RWPE2 (cell line): ENCODE data around the gene NFAM1.
A peak's percentile ranks its signal among the peaks of the same experiment; 100 is the strongest.

ENCODE experiments used
- ATAC-seq: fragments of 200-7000 bp; cut with Tn5 transposase; 3 replicates; pipeline ENCODE4 v1.9.1; 2021; ENCODE audit warnings: low read depth
- DNase-seq: peaks from one replicate; pipeline ENCODE4 v3.0.0-alpha.2; 2020; ENCODE audit warnings: low spot score
- H3K27ac ChIP-seq: fragments of 450-650 bp; 2 replicates; pipeline ENCODE4 v1.5.1; 2017; ENCODE audit warnings: mild to moderate bottlenecking; ENCODE audit not compliant: poor library complexity, severe bottlenecking
- H3K27me3 ChIP-seq: fragments of 250-450 bp; sonication (Bioruptor Pico); 2 replicates; pipeline ENCODE4 v1.5.1; 2021; ENCODE audit warnings: mild to moderate bottlenecking, moderate library complexity; ENCODE audit not compliant: insufficient read depth, poor library complexity, severe bottlenecking
- H3K36me3 ChIP-seq: fragments of 250-450 bp; sonication (Bioruptor Pico); 2 replicates; pipeline ENCODE4 v1.5.1; 2020; ENCODE audit warnings: low read depth, mild to moderate bottlenecking, moderate library complexity
- H3K4me1 ChIP-seq: fragments of 250-450 bp; sonication (Bioruptor Pico); 2 replicates; pipeline ENCODE4 v1.5.1; 2021; ENCODE audit warnings: mild to moderate bottlenecking, moderate library complexity; ENCODE audit not compliant: insufficient read depth, poor library complexity, severe bottlenecking
- H3K4me3 ChIP-seq: fragments of 250-450 bp; sonication (Bioruptor Pico); 2 replicates; pipeline ENCODE4 v1.5.1; 2021; ENCODE audit warnings: mild to moderate bottlenecking, moderate library complexity; ENCODE audit not compliant: severe bottlenecking
- H3K9me3 ChIP-seq: fragments of 250-450 bp; sonication (Bioruptor Pico); 2 replicates; pipeline ENCODE4 v1.5.1; 2021; ENCODE audit warnings: mild to moderate bottlenecking, moderate library complexity; ENCODE audit not compliant: severe bottlenecking
- CTCF ChIP-seq: fragments of 450-650 bp; IDR thresholded peaks from one replicate; pipeline ENCODE4 v1.5.1; 2017; ENCODE audit warnings: mild to moderate bottlenecking, moderate library complexity; ENCODE audit not compliant: poor library complexity, severe bottlenecking

NFAM1 gene

GRCh38 chr22:42384506-42384905 is 47.7 kb downstream of the NFAM1 start:
- H3K4me3 ChIP-seq, result no peak overlapping the region
- no peak for DNase-seq
- no peaks in the 10 kb centered on the region for H3K36me3 ChIP-seq
- no peak for TF ChIP-seq CTCF
- H3K27me3 ChIP-seq, result no peaks in the 10 kb centered on the region
- no peak overlapping the region for H3K27ac ChIP-seq
- ATAC-seq, result no peak
- no peaks in the 10 kb centered on the region for H3K9me3 ChIP-seq
- no peaks in the 10 kb centered on the region for H3K4me1 ChIP-seq

- TF ChIP-seq CTCF, result no peak
- Histone ChIP-seq H3K36me3 (no peaks in the 10 kb centered on the region), H3K9me3 (no peaks in the 10 kb centered on the region), H3K27me3 (no peaks in the 10 kb centered on the region), H3K4me1 (no peaks in the 10 kb centered on the region), H3K4me3 (no peak overlapping the region), H3K27ac (no peak overlapping the region)
- ATAC-seq (no peak), DNase-seq (peak; percentile 48)
Observed at GRCh38 chr22:42383851-42384417, 48.3 kb downstream of the NFAM1 start.

DNA sequence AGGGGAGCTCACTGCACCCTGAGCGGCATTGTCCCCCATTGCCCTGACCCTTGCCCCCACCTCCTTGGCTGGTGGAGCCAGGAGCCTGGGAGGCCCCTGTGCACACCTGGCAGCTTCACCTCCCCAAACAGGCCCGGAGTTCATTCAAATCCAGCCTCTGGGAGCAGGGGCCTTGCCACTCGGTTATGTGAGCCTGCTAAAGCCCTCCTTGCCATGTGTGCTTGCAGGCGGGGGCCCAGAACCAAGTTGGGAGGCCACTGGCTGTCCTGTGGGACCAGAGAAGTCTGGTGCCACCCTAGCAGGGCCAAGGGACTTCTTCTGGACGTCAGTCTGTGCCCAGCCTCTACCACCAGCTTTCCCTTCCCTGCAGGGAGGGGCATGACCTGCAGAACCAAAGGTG is 48.9 kb downstream of the NFAM1 start:
- no peak for ATAC-seq
- no peaks in the 10 kb centered on the region for H3K36me3 ChIP-seq
- no peaks in the 10 kb centered on the region for H3K4me1 ChIP-seq
- no peaks in the 10 kb centered on the region for H3K27me3 ChIP-seq
- H3K9me3 ChIP-seq, result no peaks in the 10 kb centered on the region
- no peak overlapping the region for H3K4me3 ChIP-seq
- DNase-seq, result peak; percentile 33
- no peak overlapping the region for H3K27ac ChIP-seq
- no peak for TF ChIP-seq CTCF

GRCh38 chr22:42380769-42381551 is 51.2 kb downstream of the NFAM1 start:
- no peak overlapping the region for H3K4me3 ChIP-seq
- H3K4me1 ChIP-seq, result no peaks in the 10 kb centered on the region
- H3K27me3 ChIP-seq, result no peaks in the 10 kb centered on the region
- no peak overlapping the region for H3K27ac ChIP-seq
- no peak for ATAC-seq
- H3K9me3 ChIP-seq, result no peaks in the 10 kb centered on the region
- DNase-seq, result peak; percentile 36
- no peak for TF ChIP-seq CTCF
- H3K36me3 ChIP-seq, result no peaks in the 10 kb centered on the region

- ATAC-seq, result no peak
- peaks cover under 1% of the 10 kb centered on the region for H3K4me1 ChIP-seq
Observed at GRCh38 chr22:42379966-42380537, 52.2 kb downstream of the NFAM1 start.

More at GRCh38 chr22:42379966-42380537, 52.2 kb downstream of the NFAM1 start:
- no peak for TF ChIP-seq CTCF
- H3K27ac ChIP-seq, result no peak overlapping the region
- no peaks in the 10 kb centered on the region for H3K27me3 ChIP-seq
- H3K36me3 ChIP-seq, result no peaks in the 10 kb centered on the region
- no peak overlapping the region for H3K4me3 ChIP-seq
- no peaks in the 10 kb centered on the region for H3K9me3 ChIP-seq
- DNase-seq, result no peak
